H9 (cell line): Measurements from ENCODE around the gene SETBP1. TPM values are rescaled to one million over a fixed set of nuclear protein-coding genes. Genes with fewer than 3 reads are reported as not detected.

Experiments
- DNase-seq: peaks from one replicate; pipeline ENCODE4 v3.0.0-alpha.2; 2017
- H2AFZ ChIP-seq: one replicate; pipeline ENCODE4 v1.6.1; 2013; ENCODE audit warnings: mild to moderate bottlenecking, low read length, control low read depth, moderate library complexity
- H2AK5ac ChIP-seq: 2 replicates; pipeline ENCODE4 v1.6.1; 2013; ENCODE audit warnings: low read length, control low read depth, mixed read lengths; ENCODE audit not compliant: insufficient read length
- H2BK120ac ChIP-seq: one replicate; pipeline ENCODE4 v1.6.1; 2013; ENCODE audit warnings: low read depth, mild to moderate bottlenecking, low read length, control low read depth, inconsistent platforms; ENCODE audit not compliant: poor library complexity, severe bottlenecking
- H2BK12ac ChIP-seq: 2 replicates; pipeline ENCODE4 v1.6.1; 2013; ENCODE audit warnings: low read length, control low read depth, mixed read lengths, low read depth; ENCODE audit not compliant: insufficient read length
- H2BK15ac ChIP-seq: 2 replicates; pipeline ENCODE4 v1.6.1; 2013; ENCODE audit warnings: low read depth, low read length, control low read depth
- H2BK20ac ChIP-seq: one replicate; pipeline ENCODE4 v1.6.1; 2013; ENCODE audit warnings: low read depth, mild to moderate bottlenecking, low read length, control low read depth, inconsistent platforms; ENCODE audit not compliant: poor library complexity, severe bottlenecking
- H2BK5ac ChIP-seq: 2 replicates; pipeline ENCODE4 v1.6.1; 2013; ENCODE audit warnings: low read length, control low read depth, mixed read lengths; ENCODE audit not compliant: insufficient read length
- H3K14ac ChIP-seq: 2 replicates; pipeline ENCODE4 v1.6.1; 2013; ENCODE audit warnings: low read length, control low read depth; ENCODE audit not compliant: insufficient read depth
- H3K18ac ChIP-seq: 2 replicates; pipeline ENCODE4 v1.6.1; 2013; ENCODE audit warnings: low read depth, mild to moderate bottlenecking, mixed read lengths, low read length, control low read depth; ENCODE audit not compliant: insufficient read length
- H3K23ac ChIP-seq: 2 replicates; pipeline ENCODE4 v1.6.1; 2013; ENCODE audit warnings: low read length, control low read depth, mixed read lengths, low read depth; ENCODE audit not compliant: insufficient read length
- H3K23me2 ChIP-seq: 2 replicates; pipeline ENCODE4 v1.6.1; 2013; ENCODE audit warnings: low read depth, mild to moderate bottlenecking, mixed read lengths, low read length, control low read depth; ENCODE audit not compliant: insufficient read length, poor library complexity, severe bottlenecking
- H3K27ac ChIP-seq: 2 replicates; pipeline ENCODE4 v1.5.1; 2013; ENCODE audit warnings: low read length, control low read depth, mixed read lengths, low read depth; ENCODE audit not compliant: insufficient read length
- H3K27me3 ChIP-seq: 2 replicates; pipeline ENCODE4 v1.6.1; 2013; ENCODE audit warnings: low read length, control low read depth, inconsistent platforms; ENCODE audit not compliant: insufficient read depth
- H3K4ac ChIP-seq: 2 replicates; pipeline ENCODE4 v1.6.1; 2013; ENCODE audit warnings: low read depth, mild to moderate bottlenecking, control low read depth, inconsistent platforms, low read length, moderate library complexity
- H3K4me1 ChIP-seq: 2 replicates; pipeline ENCODE4 v1.6.1; 2013; ENCODE audit warnings: low read length, control low read depth, inconsistent platforms; ENCODE audit not compliant: insufficient read depth
- H3K4me2 ChIP-seq: 2 replicates; pipeline ENCODE4 v1.6.1; 2013; ENCODE audit warnings: low read length, control low read depth, mixed read lengths; ENCODE audit not compliant: insufficient read length, insufficient read depth
- H3K56ac ChIP-seq: 2 replicates; pipeline ENCODE4 v1.6.1; 2013; ENCODE audit warnings: low read depth, mild to moderate bottlenecking, mixed read lengths, low read length, control low read depth; ENCODE audit not compliant: insufficient read length
- H3K79me1 ChIP-seq: 2 replicates; pipeline ENCODE4 v1.6.1; 2013; ENCODE audit warnings: low read depth, mild to moderate bottlenecking, moderate library complexity, low read length, control low read depth, inconsistent platforms; ENCODE audit not compliant: insufficient read depth, poor library complexity, severe bottlenecking
- H3K79me2 ChIP-seq: 2 replicates; pipeline ENCODE4 v1.6.1; 2013; ENCODE audit warnings: low read length, control low read depth, inconsistent platforms; ENCODE audit not compliant: insufficient read depth
- H3K9ac ChIP-seq: 2 replicates; pipeline ENCODE4 v1.6.1; 2013; ENCODE audit warnings: low read length, control low read depth, mixed read lengths; ENCODE audit not compliant: insufficient read length; ENCODE audit errors: extremely low read depth
- H3K9me3 ChIP-seq: one replicate; pipeline ENCODE4 v1.6.1; 2013; ENCODE audit warnings: low read depth, low read length, inconsistent platforms; ENCODE audit not compliant: control insufficient read depth
- H3T11ph ChIP-seq: one replicate; pipeline ENCODE4 v1.6.1; 2013; ENCODE audit warnings: mild to moderate bottlenecking, low read length, control low read depth, inconsistent platforms
- H4K20me1 ChIP-seq: one replicate; pipeline ENCODE4 v1.6.1; 2013; ENCODE audit not compliant: control insufficient read depth, insufficient read length, insufficient read depth
- H4K5ac ChIP-seq: 2 replicates; pipeline ENCODE4 v1.6.1; 2013; ENCODE audit warnings: low read depth, mild to moderate bottlenecking, mixed read lengths, low read length, control low read depth; ENCODE audit not compliant: insufficient read length
- H4K8ac ChIP-seq: replicated peaks from 2 replicates; pipeline ENCODE4 v1.6.1; 2013; ENCODE audit warnings: low read length, control low read depth, mixed read lengths, low read depth; ENCODE audit not compliant: insufficient read length
- H4K91ac ChIP-seq: 2 replicates; pipeline ENCODE4 v1.6.1; 2013; ENCODE audit warnings: low read depth, mild to moderate bottlenecking, moderate library complexity, mixed read lengths, low read length, control low read depth; ENCODE audit not compliant: insufficient read length
- H3K27ac Mint-ChIP-seq, 3 experiments: 2 replicates in 2 of 3; 3 replicates in 1 of 3; pipeline ENCODE4 v1.8.0; 2020 to 2021; ENCODE audit warnings: mixed read lengths in 3 of 3, mild to moderate bottlenecking in 1 of 3, moderate library complexity in 1 of 3
- H3K27me3 Mint-ChIP-seq: 2 replicates; pipeline ENCODE4 v1.8.0; 2021; ENCODE audit warnings: low read depth, mild to moderate bottlenecking, moderate library complexity, mixed read lengths
- H3K36me3 Mint-ChIP-seq, 3 experiments: 2 replicates in 2 of 3; 3 replicates in 1 of 3; pipeline ENCODE4 v1.8.0; 2020 to 2021; ENCODE audit warnings: low read depth in 3 of 3, mixed read lengths in 3 of 3; ENCODE audit not compliant: insufficient read depth in 1 of 3
- H3K4me1 Mint-ChIP-seq, 2 experiments: 2 replicates each; pipeline ENCODE4 v1.8.0; 2020; ENCODE audit warnings: mixed read lengths in 2 of 2
- H3K4me3 Mint-ChIP-seq, 2 experiments: 2 replicates in 1 of 2; 3 replicates in 1 of 2; pipeline ENCODE4 v1.8.0; 2020 to 2021; ENCODE audit warnings: mild to moderate bottlenecking in 2 of 2, mixed read lengths in 2 of 2, moderate library complexity in 1 of 2
- H3K9me3 Mint-ChIP-seq, 2 experiments: 2 replicates in 1 of 2; 3 replicates in 1 of 2; pipeline ENCODE4 v1.8.0; 2020; ENCODE audit warnings: mild to moderate bottlenecking in 2 of 2, mixed read lengths in 2 of 2, moderate library complexity in 1 of 2
- CTCF ChIP-seq: fragments of 200-600 bp; sonication (generic); conservative IDR thresholded peaks from 3 replicates; pipeline ENCODE4 v1.8.0; 2021; ENCODE audit warnings: antibody characterized with exemption, mild to moderate bottlenecking
- WGBS: extraction: QIAGEN DNeasy Blood & Tissue Kit; methylation state at CpG from one replicate; pipeline ENCODE4 v1.1.7; 2013; ENCODE audit warnings: missing lambda C conversion rate, low lambda C conversion rate, mixed read lengths; ENCODE audit not compliant: insufficient read length; ENCODE audit errors: extremely low coverage; 5-methylcytosine and 5-hydroxymethylcytosine counted together
- total RNA-seq: library from RNA; stranded (reverse); gene quantifications from 2 replicates; pipeline ENCODE4 v1.2.1, GENCODE V29; 2021

Gene SETBP1
- total RNA-seq, 1 experiment from 2014 or later: 4.6 TPM

- Mint-ChIP-seq H3K27me3 (no peaks in the 10 kb centered on the region; the same call in none of the 2 replicates), H3K27ac (no peak overlapping the region), H3K36me3 (peaks cover 5 to 11% (median 7%) of the 10 kb centered on the region in 3 experiments), H3K4me1 (peaks cover 17 to 20% of the 10 kb centered on the region in 2 experiments), H3K4me3 (no peak overlapping the region), H3K9me3 (peaks cover 3 to 5% of the 10 kb centered on the region in 2 experiments; a peak in 4 of 5 replicates)
- no peaks in the 10 kb centered on the region for H4K20me1 ChIP-seq
- no peaks in the 10 kb centered on the region for H3K23me2 ChIP-seq
- no peak overlapping the region for H4K8ac ChIP-seq
- no peak overlapping the region for H3K14ac ChIP-seq
- H3K18ac ChIP-seq: no peak overlapping the region
- no peaks in the 10 kb centered on the region for H3K9me3 ChIP-seq
- WGBS: no CpG with 5 or more reads among the region's 3 CpGs
- no peak overlapping the region for H2BK15ac ChIP-seq
- no peak overlapping the region for H3K9ac ChIP-seq
- H2BK5ac ChIP-seq: no peak overlapping the region
- no peak overlapping the region for H3K56ac ChIP-seq
- no peak overlapping the region for H2BK20ac ChIP-seq
- H3K4me1 ChIP-seq: peaks cover 6% of the 10 kb centered on the region; the same call in 1 of the 2 replicates
- H3K27ac ChIP-seq: no peak overlapping the region
- no peaks in the 10 kb centered on the region for H3K79me1 ChIP-seq
- no peak overlapping the region for H2AFZ ChIP-seq
- H3K23ac ChIP-seq: no peak overlapping the region
- no peak overlapping the region for H3K4me2 ChIP-seq
- H2AK5ac ChIP-seq: no peak overlapping the region
- no peak overlapping the region for H3T11ph ChIP-seq
- no peaks in the 10 kb centered on the region for H3K27me3 ChIP-seq
- no peaks in the 10 kb centered on the region for H3K79me2 ChIP-seq
- no peak overlapping the region for H2BK12ac ChIP-seq
- no peak overlapping the region for H4K5ac ChIP-seq
- H2BK120ac ChIP-seq: no peak overlapping the region
- no peak overlapping the region for H4K91ac ChIP-seq
- no peak overlapping the region for H3K4ac ChIP-seq
- TF ChIP-seq CTCF: no peak
- DNase-seq: no peak
These were observed 124.5 kb downstream of the SETBP1 start for GRCh38 chr18:44805176-44805575.
